Measurements from ENCODE around the gene TEX35.

The TEX35 gene

GRCh38 chr1:178529364-178530036 is 16.6 kb downstream of the TEX35 start:
- TF ChIP-seq CTCF (IDR thresholded peaks at IDR 0.05; ENCODE audit: low read depth, low read length): no peak
- no peak for DNase-seq (ENCODE audit: extremely low read depth, low read depth)

GRCh38 chr1:178530037-178530402 is 17.1 kb downstream of the TEX35 start:
- no peak for TF ChIP-seq CTCF (IDR thresholded peaks at IDR 0.05; ENCODE audit: low read depth, low read length)

GRCh38 chr1:178530502-178530901 is 17.6 kb downstream of the TEX35 start:
- no peak for TF ChIP-seq CTCF (IDR thresholded peaks at IDR 0.05; ENCODE audit: low read depth, low read length)
- no peak for DNase-seq (ENCODE audit: extremely low read depth, low read depth)

More at GRCh38 chr1:178530037-178530402, 17.1 kb downstream of the TEX35 start:
- DNase-seq (ENCODE audit: extremely low read depth, low read depth): no peak

GRCh38 chr1:178531887-178532286 is 19.0 kb downstream of the TEX35 start:
- no peak for TF ChIP-seq CTCF (IDR thresholded peaks at IDR 0.05; ENCODE audit: low read depth, low read length)
- no peak for DNase-seq (ENCODE audit: extremely low read depth, low read depth)

- peak; percentile 60 for DNase-seq (ENCODE audit: extremely low read depth, low read depth)
- TF ChIP-seq CTCF (IDR thresholded peaks at IDR 0.05; ENCODE audit: low read depth, low read length): peak; percentile 86
Observed at GRCh38 chr1:178532392-178532791, 19.5 kb downstream of the TEX35 start.

GRCh38 chr1:178533121-178533946 is 20.4 kb downstream of the TEX35 start:
- no peak for DNase-seq (ENCODE audit: extremely low read depth, low read depth)
- no peak for TF ChIP-seq CTCF (IDR thresholded peaks at IDR 0.05; ENCODE audit: low read depth, low read length)

All from AG09319 (cell line).